Measurements from ENCODE around the gene MACROD2. TPM values are rescaled to one million over a fixed set of nuclear protein-coding genes. Genes with fewer than 3 reads are reported as not detected.
A peak's percentile ranks its signal among the peaks of the same experiment; 100 is the strongest.
"Not testable (repeated sequence)": the region's sequence is repeated elsewhere in the genome, so short reads cannot be mapped to it uniquely, and the experiment has no call there.

The MACROD2 gene
- total RNA-seq, 1 donor from 2014 or later = 0.13 TPM

DNA sequence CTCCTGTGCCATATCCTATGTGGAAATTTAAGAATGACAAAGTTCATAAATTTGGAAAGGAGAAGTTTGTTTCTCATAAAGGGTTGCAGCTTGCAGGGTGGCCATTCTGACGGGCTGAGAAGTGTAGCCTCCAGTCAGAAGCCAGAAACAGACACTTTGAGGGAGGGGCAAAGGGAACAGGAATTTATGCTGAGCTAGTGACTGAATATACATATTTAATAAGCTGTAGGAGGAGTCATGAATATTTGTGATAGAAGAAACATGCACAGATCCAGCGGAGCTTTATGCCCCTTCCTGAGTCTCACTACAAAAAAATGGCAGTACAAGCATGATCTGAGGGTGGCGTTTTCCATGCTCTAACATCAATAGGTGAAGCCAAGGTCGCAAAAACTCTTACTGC, 1779.6 kb downstream of the MACROD2 start:
- DNase-seq (ENCODE audit: low read depth in 2 of 2) = no peak

GRCh38 chr20:15776770-15777466, 1781.6 kb downstream of the MACROD2 start:
- no peak for DNase-seq (ENCODE audit: low read depth in 2 of 2)

GRCh38 chr20:15784020-15784419, 1788.7 kb downstream of the MACROD2 start:
- DNase-seq (ENCODE audit: low read depth in 2 of 2) = no peak

DNA sequence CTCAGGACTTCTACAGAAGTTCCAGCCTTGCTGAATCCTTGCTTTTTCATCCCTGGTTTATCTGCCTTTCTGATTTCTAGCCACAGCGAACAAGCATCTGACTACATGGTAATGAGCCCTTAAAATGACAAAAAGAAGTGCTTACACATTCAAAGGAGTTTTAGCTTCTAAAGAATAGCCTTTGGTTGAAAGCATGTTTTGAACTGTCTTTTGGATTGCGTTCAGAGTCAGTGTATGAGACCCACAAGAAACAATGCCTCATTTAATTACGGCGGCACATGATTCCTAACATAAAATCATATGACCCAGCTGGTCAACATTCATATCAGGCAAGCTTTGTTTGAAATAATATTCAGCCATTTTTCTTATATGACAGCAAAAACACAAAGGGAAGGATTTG, 1793.8 kb downstream of the MACROD2 start:
- DNase-seq (ENCODE audit: low read depth in 2 of 2) = no peak

GRCh38 chr20:15792855-15793254, 1797.5 kb downstream of the MACROD2 start:
- no peak for DNase-seq (ENCODE audit: low read depth in 2 of 2)

GRCh38 chr20:15794409-15794808, 1799.1 kb downstream of the MACROD2 start:
- no peak for DNase-seq (ENCODE audit: low read depth in 2 of 2)

GRCh38 chr20:15795305-15796019, 1800.1 kb downstream of the MACROD2 start:
- no peak for DNase-seq (ENCODE audit: low read depth in 2 of 2)

- DNase-seq (ENCODE audit: low read depth in 2 of 2) = no peak
These were observed 1804.6 kb downstream of the MACROD2 start for GRCh38 chr20:15799871-15800270.

DNA sequence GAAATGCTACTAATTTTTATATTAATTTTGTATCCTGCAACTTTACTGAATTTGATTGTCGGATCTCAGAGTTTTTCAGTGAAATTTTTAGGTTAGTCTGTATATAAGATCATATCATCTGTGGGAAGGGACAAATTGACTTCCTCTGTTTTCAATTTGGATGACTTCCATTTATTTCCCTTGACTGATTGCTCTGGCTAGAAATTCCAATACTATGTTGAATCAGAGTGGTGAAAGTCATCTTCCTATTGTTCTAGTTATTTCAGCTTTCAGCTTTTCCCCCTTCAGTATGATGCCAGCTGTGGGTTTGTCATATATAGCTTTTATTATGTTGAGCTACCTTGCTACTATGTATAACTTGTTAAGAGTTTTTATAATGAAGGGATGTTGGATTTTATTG, 1806.7 kb downstream of the MACROD2 start:
- peak in 1 of 2 donors; percentile 41 for DNase-seq (ENCODE audit: low read depth in 2 of 2)

DNA sequence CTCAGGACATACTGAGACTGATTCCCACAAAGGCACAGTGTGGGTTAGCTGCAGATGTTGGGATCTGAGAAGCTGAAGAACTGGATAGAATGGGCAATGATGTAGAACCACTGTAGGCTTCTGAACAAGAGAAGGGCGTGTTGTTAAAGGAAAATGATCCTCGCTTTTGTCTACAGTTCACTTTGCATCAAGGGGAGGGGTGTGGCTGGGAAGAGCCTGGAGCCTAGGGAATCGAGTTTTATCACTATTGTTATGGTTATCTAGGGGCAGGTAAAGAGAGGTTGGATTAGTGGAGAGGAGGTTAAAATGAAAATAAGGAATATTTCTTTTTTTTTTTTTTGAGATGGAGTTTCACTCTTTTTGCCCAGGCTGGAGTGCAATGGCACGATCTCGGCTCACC, 1809.8 kb downstream of the MACROD2 start:
- DNase-seq (ENCODE audit: low read depth in 2 of 2) = no peak

GRCh38 chr20:15806105-15806504, 1810.8 kb downstream of the MACROD2 start:
- DNase-seq (ENCODE audit: low read depth in 2 of 2) = no peak

DNA sequence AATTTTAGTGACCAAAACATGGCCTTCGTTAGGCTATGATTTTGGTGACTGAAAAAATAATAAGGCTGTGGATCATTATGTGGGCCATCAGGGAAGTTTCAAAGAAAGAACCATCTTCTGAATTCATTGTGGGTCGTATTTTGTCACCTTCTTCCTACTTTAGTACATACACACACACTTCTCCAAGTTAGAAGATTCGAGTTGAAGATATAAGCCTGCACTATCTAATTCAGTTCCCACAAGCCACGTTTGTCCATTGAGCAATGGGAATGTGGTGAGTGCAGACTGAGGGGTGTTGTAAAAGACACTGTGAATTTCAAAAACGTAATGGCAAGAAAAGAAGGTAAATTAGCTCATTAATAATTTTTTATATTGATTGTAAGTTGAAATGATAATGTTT, 1812.0 kb downstream of the MACROD2 start:
- DNase-seq (ENCODE audit: low read depth in 2 of 2) = no peak

GRCh38 chr20:15807771-15808170, 1812.5 kb downstream of the MACROD2 start:
- not testable (repeated sequence) for DNase-seq (ENCODE audit: low read depth in 2 of 2)

DNA sequence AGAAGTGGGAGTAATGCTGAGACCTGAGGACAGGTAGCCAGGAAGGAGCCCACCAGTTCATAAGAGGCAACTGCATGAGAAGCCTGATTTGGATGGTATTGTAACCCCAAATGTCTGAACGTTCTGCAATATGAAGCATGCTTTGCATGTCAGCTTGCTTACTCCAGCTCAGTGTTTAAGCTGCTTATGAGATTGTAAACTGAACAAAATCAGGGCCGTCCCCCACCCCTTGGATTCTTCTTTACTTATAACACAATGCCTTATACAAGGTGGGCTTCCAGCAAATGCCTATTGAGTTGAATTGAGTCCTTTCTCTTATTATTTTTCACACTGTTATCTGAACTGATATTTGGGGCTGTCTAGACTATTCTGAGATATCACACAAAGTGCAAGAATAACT, 1816.6 kb downstream of the MACROD2 start:
- no peak for DNase-seq (ENCODE audit: low read depth in 2 of 2)

GRCh38 chr20:15812696-15813095, 1817.4 kb downstream of the MACROD2 start:
- no peak for DNase-seq (ENCODE audit: low read depth in 2 of 2)

DNA sequence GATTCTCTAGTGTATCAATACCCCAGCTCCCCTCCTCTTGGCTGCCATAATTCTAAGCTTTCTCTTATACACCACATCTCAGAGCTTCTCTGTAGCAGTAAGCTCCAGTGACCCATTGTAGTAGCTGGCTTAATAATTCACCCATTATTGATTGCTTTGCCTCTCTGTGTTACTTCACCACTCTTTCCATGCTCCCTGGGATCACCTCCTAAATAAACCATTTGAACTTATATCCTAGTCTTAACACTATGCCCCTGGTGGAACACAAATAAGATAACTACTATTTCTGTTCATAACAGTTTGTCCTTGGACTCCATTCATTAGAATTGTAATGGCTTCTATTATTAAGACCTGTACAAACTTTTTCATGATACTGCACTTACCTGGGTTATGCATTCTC, 1819.0 kb downstream of the MACROD2 start:
- no peak for DNase-seq (ENCODE audit: low read depth in 2 of 2)

- DNase-seq (ENCODE audit: low read depth in 2 of 2) = no peak
These were observed 1819.6 kb downstream of the MACROD2 start for GRCh38 chr20:15814911-15815310.

- DNase-seq (ENCODE audit: low read depth in 2 of 2) = no peak
These were observed 1822.0 kb downstream of the MACROD2 start for GRCh38 chr20:15817351-15817750.

DNA sequence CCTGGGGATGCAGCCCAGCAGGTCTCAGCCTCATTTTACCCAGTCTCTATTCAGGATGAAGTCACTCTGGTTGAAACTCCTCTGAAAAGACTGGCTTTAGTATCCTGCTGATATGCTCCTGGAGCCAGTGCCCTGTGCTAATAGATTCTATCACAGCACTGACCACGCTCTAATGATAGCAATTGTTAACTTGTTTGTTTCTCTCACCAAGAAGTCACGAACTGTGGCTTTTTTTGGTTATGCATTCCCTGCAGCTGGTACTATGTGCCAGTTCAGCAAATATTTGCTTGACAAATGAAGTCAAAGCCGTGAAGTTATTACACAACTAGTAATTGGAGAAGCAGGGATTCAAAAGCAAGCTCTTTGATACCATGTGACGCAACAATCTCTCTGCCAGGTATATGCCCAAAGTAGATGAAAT, 1823.3 kb downstream of the MACROD2 start:
- DNase-seq (ENCODE audit: low read depth in 2 of 2) = no peak

DNA sequence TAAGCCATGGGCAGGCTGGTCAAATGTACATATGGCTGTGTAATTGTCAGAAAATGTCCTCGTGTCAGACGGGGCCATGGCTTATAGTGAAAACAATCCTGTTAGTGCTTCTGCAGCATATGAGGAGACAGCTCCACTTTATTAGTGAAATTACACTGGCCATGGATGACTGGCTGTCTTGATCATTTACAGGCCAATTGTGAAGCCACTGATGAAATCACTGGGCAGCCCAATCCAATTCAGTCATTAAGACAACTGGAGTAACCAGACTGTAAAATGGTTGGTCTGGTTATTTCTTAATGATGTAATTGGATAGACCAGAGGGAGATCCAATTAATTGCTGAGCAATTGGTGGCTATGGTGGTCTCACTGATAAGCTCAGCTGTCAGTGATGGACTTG, 1828.4 kb downstream of the MACROD2 start:
- no peak for DNase-seq (ENCODE audit: low read depth in 2 of 2)

- no peak for DNase-seq (ENCODE audit: low read depth in 2 of 2)
These were observed 1832.3 kb downstream of the MACROD2 start for GRCh38 chr20:15827628-15828027.

GRCh38 chr20:15831201-15831600, 1835.9 kb downstream of the MACROD2 start:
- no peak for DNase-seq (ENCODE audit: low read depth in 2 of 2)

DNA sequence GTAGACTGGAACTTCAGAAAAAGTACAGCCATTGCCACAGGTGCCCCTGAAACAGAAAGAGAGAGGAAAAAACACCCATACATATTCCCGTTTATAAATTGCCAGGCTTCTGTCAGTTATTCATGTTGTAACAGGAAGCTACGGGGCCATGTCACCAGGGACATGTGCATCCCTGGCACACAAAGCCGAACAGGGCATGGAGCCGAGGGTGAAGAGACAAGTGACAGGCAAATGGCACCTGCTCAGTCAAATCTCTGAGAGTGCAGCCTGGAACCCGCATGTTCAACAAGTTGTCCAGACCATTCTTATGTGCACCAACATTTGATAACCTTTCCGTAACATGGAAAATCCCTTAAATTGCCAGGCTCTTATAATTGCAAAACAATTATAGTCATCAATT, 1837.2 kb downstream of the MACROD2 start:
- no peak for DNase-seq (ENCODE audit: low read depth in 2 of 2)
